IMR-90 (cell line): ENCODE measurements around the gene RAET1G. TPM values are rescaled to one million over a fixed set of nuclear protein-coding genes. Genes with fewer than 3 reads are reported as not detected.

ENCODE experiments used
- ATAC-seq: fragments of 200-7000 bp; cut with Tn5 transposase; 2 replicates; pipeline ENCODE4 v1.9.1; 2020; ENCODE audit warnings: low read depth, mild to moderate bottlenecking, moderate library complexity
- BruUV-seq: library from RNA; stranded (reverse); fragments of 400-500 nt; replicated peaks from 2 replicates; lab custom pipeline; 2021; lab: Mats Ljungman, UMichigan
- CTCF ChIA-PET: fragments of 300-600 bp; formaldehyde crosslinking; extraction: SDS; loops from one replicate; lab custom pipeline; 2021; ENCODE audit warnings: antibody characterized with exemption; lab: Yijun Ruan, JAX
- POLR2A ChIA-PET: fragments of 300-600 bp; sonication (Branson Sonifier 250); formaldehyde crosslinking; loops from one replicate; lab custom pipeline; 2022; ENCODE audit warnings: antibody characterized with exemption; ENCODE audit not compliant: unreplicated experiment; lab: Charles Lee
- DNase-seq: peaks from one replicate; pipeline ENCODE4 v3.0.0; 2013
- H2AFZ ChIP-seq: replicated peaks from 2 replicates; pipeline ENCODE3; 2013; ENCODE audit warnings: low read length, mild to moderate bottlenecking; ENCODE audit not compliant: poor library complexity
- H2AK5ac ChIP-seq: 2 replicates; pipeline ENCODE4 v1.6.1; 2013; ENCODE audit warnings: low read depth, low read length, inconsistent platforms
- H2AK9ac ChIP-seq: replicated peaks from 2 replicates; pipeline ENCODE3; 2013; ENCODE audit warnings: mild to moderate bottlenecking, low read depth, low read length, moderate library complexity; ENCODE audit not compliant: poor library complexity
- H2BK120ac ChIP-seq: 2 replicates; pipeline ENCODE4 v1.6.1; 2013; ENCODE audit warnings: low read depth, low read length, inconsistent platforms
- H2BK15ac ChIP-seq: 3 replicates; pipeline ENCODE4 v1.6.1; 2013; ENCODE audit warnings: low read depth, low read length, inconsistent platforms
- H2BK20ac ChIP-seq: 2 replicates; pipeline ENCODE4 v1.6.1; 2013; ENCODE audit warnings: low read depth, mild to moderate bottlenecking, inconsistent platforms, low read length, moderate library complexity
- H2BK5ac ChIP-seq: 2 replicates; pipeline ENCODE4 v1.6.1; 2013; ENCODE audit warnings: mild to moderate bottlenecking, low read depth, low read length, inconsistent platforms; ENCODE audit not compliant: poor library complexity, severe bottlenecking
- H3K14ac ChIP-seq: replicated peaks from 2 replicates; pipeline ENCODE4 v1.6.1; 2013; ENCODE audit warnings: low read depth, low read length, inconsistent platforms
- H3K18ac ChIP-seq: 2 replicates; pipeline ENCODE4 v1.6.1; 2013; ENCODE audit warnings: low read depth, low read length, control low read depth
- H3K23ac ChIP-seq: 2 replicates; pipeline ENCODE4 v1.6.1; 2013; ENCODE audit warnings: low read depth, low read length, inconsistent platforms
- H3K27ac ChIP-seq: 2 replicates; pipeline ENCODE4 v1.5.1; 2013; ENCODE audit warnings: mild to moderate bottlenecking, control low read depth, low read length; ENCODE audit not compliant: insufficient read depth
- H3K27me3 ChIP-seq: 2 replicates; pipeline ENCODE4 v1.6.1; 2013; ENCODE audit warnings: low read length; ENCODE audit not compliant: control insufficient read depth, insufficient read depth
- H3K36me3 ChIP-seq: 2 replicates; pipeline ENCODE4 v1.6.1; 2013; ENCODE audit warnings: low read length, mixed read lengths; ENCODE audit not compliant: control insufficient read depth, insufficient read depth
- H3K4ac ChIP-seq: 2 replicates; pipeline ENCODE4 v1.6.1; 2013; ENCODE audit warnings: low read depth, low read length, inconsistent platforms
- H3K4me1 ChIP-seq: 2 replicates; pipeline ENCODE4 v1.6.1; 2013; ENCODE audit warnings: low read length, mixed read lengths; ENCODE audit not compliant: control insufficient read depth, insufficient read depth
- H3K4me2 ChIP-seq: 2 replicates; pipeline ENCODE4 v1.6.1; 2013; ENCODE audit warnings: low read depth, mild to moderate bottlenecking, control low read depth, low read length, moderate library complexity
- H3K4me3 ChIP-seq: 2 replicates; pipeline ENCODE4 v1.5.1; 2013; ENCODE audit warnings: low read depth, mild to moderate bottlenecking, control low read depth, low read length, moderate library complexity; ENCODE audit not compliant: insufficient read depth
- H3K56ac ChIP-seq: 2 replicates; pipeline ENCODE4 v1.6.1; 2013; ENCODE audit warnings: low read length, inconsistent platforms; ENCODE audit not compliant: insufficient read depth; ENCODE audit errors: extremely low read depth
- H3K79me1 ChIP-seq, 2 experiments: 2 replicates each; pipeline ENCODE4 v1.6.1; 2013; ENCODE audit warnings: low read length in 2 of 2, inconsistent platforms in 1 of 2, low read depth in 1 of 2
- H3K9ac ChIP-seq: 2 replicates; pipeline ENCODE4 v1.6.1; 2013; ENCODE audit warnings: low read depth, low read length, control low read depth
- H3K9me1 ChIP-seq: 2 replicates; pipeline ENCODE4 v1.6.1; 2013; ENCODE audit warnings: low read length, inconsistent platforms; ENCODE audit not compliant: insufficient read depth
- H3K9me3 ChIP-seq: 2 replicates; pipeline ENCODE4 v1.6.1; 2013; ENCODE audit warnings: low read length; ENCODE audit not compliant: control insufficient read depth, insufficient read depth
- H4K20me1 ChIP-seq: 2 replicates; pipeline ENCODE4 v1.6.1; 2013; ENCODE audit warnings: low read length, inconsistent platforms; ENCODE audit not compliant: insufficient read depth
- H4K5ac ChIP-seq: 2 replicates; pipeline ENCODE4 v1.6.1; 2013; ENCODE audit warnings: mild to moderate bottlenecking, low read depth, low read length, control low read depth
- H4K8ac ChIP-seq, 2 experiments: 2 replicates each; pipeline ENCODE4 v1.6.1; 2013; ENCODE audit warnings: low read depth in 2 of 2, low read length in 2 of 2, control low read depth in 1 of 2, inconsistent platforms in 1 of 2
- H4K91ac ChIP-seq: 2 replicates; pipeline ENCODE4 v1.6.1; 2013; ENCODE audit warnings: low read depth, low read length, inconsistent platforms; ENCODE audit not compliant: insufficient read depth
- CHD1 ChIP-seq: IDR thresholded peaks from 2 replicates; pipeline ENCODE4 v1.6.1; 2012; ENCODE audit warnings: low read depth, low read length, improper control_type of control experiment
- CTCF ChIP-seq: conservative IDR thresholded peaks from 2 replicates; pipeline ENCODE4 v1.5.1; 2012; ENCODE audit warnings: mild to moderate bottlenecking, low read depth, low read length, improper control_type of control experiment
- ELK1 ChIP-seq: fragments of 150-350 bp; IDR thresholded peaks from 2 replicates; pipeline ENCODE4 v1.6.1; 2016; ENCODE audit warnings: low read depth, mild to moderate bottlenecking, low read length, moderate library complexity, borderline replicate concordance
- FOS ChIP-seq: fragments of 150-350 bp; IDR thresholded peaks from 2 replicates; pipeline ENCODE4 v1.6.1; 2016; ENCODE audit warnings: low read depth, low read length
- MAFK ChIP-seq: IDR thresholded peaks from 2 replicates; pipeline ENCODE4 v1.6.1; 2012; ENCODE audit warnings: low read depth, low read length, improper control_type of control experiment
- MAZ ChIP-seq: IDR thresholded peaks from 2 replicates; pipeline ENCODE4 v1.6.1; 2012; ENCODE audit warnings: low read depth, mild to moderate bottlenecking, low read length, improper control_type of control experiment, moderate library complexity, borderline replicate concordance
- MXI1 ChIP-seq: IDR thresholded peaks from 2 replicates; pipeline ENCODE4 v1.6.1; 2012; ENCODE audit warnings: low read depth, mild to moderate bottlenecking, low read length, moderate library complexity, borderline replicate concordance
- NFE2L2 ChIP-seq: fragments of 150-350 bp; IDR thresholded peaks from 2 replicates; pipeline ENCODE4 v1.6.1; 2016; ENCODE audit warnings: low read depth, mild to moderate bottlenecking, low read length
- POLR2A ChIP-seq: IDR thresholded peaks from 2 replicates; pipeline ENCODE4 v1.6.1; 2012; ENCODE audit warnings: mild to moderate bottlenecking, low read depth, low read length
- RFX5 ChIP-seq: IDR thresholded peaks from 2 replicates; pipeline ENCODE4 v1.8.0; 2012; ENCODE audit warnings: low read depth, mild to moderate bottlenecking, low read length, moderate library complexity
- SMC3 ChIP-seq: fragments of 150-350 bp; IDR thresholded peaks from 2 replicates; pipeline ENCODE4 v1.6.1; 2016; ENCODE audit warnings: low read depth, mild to moderate bottlenecking, antibody characterized with exemption, low read length, moderate library complexity
- WGBS, 2 experiments: methylation state at CpG; one replicate each; pipeline versions ENCODE4 v1.1.5 to v1.1.7; 2013; ENCODE audit warnings: missing lambda C conversion rate in 2 of 2; ENCODE audit not compliant: insufficient read length in 1 of 2; ENCODE audit errors: extremely low coverage in 2 of 2; 5-methylcytosine and 5-hydroxymethylcytosine counted together
- dilution Hi-C: fragments of 300-500 bp; cut with HindIII; formaldehyde crosslinking; loops from one replicate; pipeline ENCODE4 v1.14.3; 2018; ENCODE audit warnings: low sequenced_read_pairs; ENCODE audit not compliant: unreplicated experiment
- in situ Hi-C: fragments of 300-500 bp; cut with MboI; formaldehyde crosslinking; loops from 3 replicates; pipeline ENCODE4 v1.14.3; 2019; ENCODE audit warnings: low sequenced_read_pairs, inconsistent platforms, mixed read lengths
- intact Hi-C: fragments of 100-400 bp; cut with micrococcal nuclease; formaldehyde crosslinking; loops from 2 replicates; pipeline ENCODE4 v1.10.0; 2022
- polyA plus RNA-seq, 3 experiments: library from polyadenylated mRNA; depleted of rRNA; stranded (reverse); fragments of >200 nt; gene quantifications; 2 replicates each; pipeline ENCODE4 v1.2.3, GENCODE V29; 2012; ENCODE audit warnings: low replicate concordance in 1 of 3
- total RNA-seq: library from RNA; depleted of rRNA; stranded (reverse); fragments of >200 nt; gene quantifications from 2 replicates; pipeline ENCODE4 v1.2.3, GENCODE V29; 2012

The RAET1G gene
- total and polyA plus RNA-seq, 2 of the 4 experiments (the other 2 are of a cell fraction) = 1.3 to 4.2 TPM

DNA sequence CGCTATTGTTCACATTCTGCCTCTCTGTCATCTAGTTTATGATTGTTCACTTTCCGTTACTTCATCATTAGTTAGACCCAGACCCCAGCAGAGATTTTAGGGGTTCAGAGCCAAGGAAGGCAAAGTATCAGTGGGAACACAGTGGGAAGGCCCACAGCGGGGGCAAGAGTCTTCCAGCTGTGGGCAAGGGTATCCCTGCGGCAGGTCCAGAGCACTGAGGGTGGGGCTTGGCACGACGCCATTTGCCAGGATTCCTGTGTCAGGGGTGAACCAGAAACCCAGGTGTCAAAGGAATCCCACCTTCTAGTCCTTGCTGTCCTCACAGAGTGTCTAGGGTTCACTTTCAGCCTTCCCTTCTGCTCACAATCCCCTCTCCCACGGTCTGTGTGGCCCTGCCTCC, 38.3 kb downstream of the RAET1G start:
- H3K4ac ChIP-seq = no peak overlapping the region
- WGBS, 2 experiments = 79% methylated on average over 4 of the region's 7 CpGs; no CpG with 5 or more reads in 1 of the 2 experiments
- H3K14ac ChIP-seq = no peak overlapping the region
- no peak overlapping the region for H2BK15ac ChIP-seq
- H4K20me1 ChIP-seq = no peaks in the 10 kb centered on the region
- dilution Hi-C loops = no loop called here
- no peak overlapping the region for H2BK5ac ChIP-seq
- no peak overlapping the region for H3K56ac ChIP-seq
- H3K9ac ChIP-seq = no peak overlapping the region
- H2BK20ac ChIP-seq = no peak overlapping the region
- H3K4me3 ChIP-seq = no peak overlapping the region
- no TSS peak for BruUV-seq
- peaks cover 12% of the 10 kb centered on the region for H3K4me1 ChIP-seq
- H4K5ac ChIP-seq = no peak overlapping the region
- H2AK5ac ChIP-seq = no peak overlapping the region
- H3K4me2 ChIP-seq = no peak overlapping the region; the same call in 1 of the 2 replicates
- H3K9me1 ChIP-seq = peaks cover 2% of the 10 kb centered on the region; the same call in 1 of the 2 replicates
- POLR2A ChIA-PET = no interaction called here
- ATAC-seq (no peak), DNase-seq (no peak)
- no peak overlapping the region for H3K27ac ChIP-seq
- H3K9me3 ChIP-seq = no peaks in the 10 kb centered on the region
- peaks cover 14% of the 10 kb centered on the region for H3K27me3 ChIP-seq
- no peaks in the 10 kb centered on the region for H3K79me1 ChIP-seq
- H2BK120ac ChIP-seq = no peak overlapping the region
- no peak overlapping the region for H4K91ac ChIP-seq
- CTCF ChIA-PET = no interaction called here
- H4K8ac ChIP-seq = no peak overlapping the region
- H3K23ac ChIP-seq = no peak overlapping the region
- TF ChIP-seq NFE2L2 (no peak), SMC3 (no peak), FOS (no peak), MAFK (no peak), ELK1 (no peak), CTCF (no peak), RFX5 (no peak), MAZ (no peak), POLR2A (no peak), CHD1 (no peak), MXI1 (no peak)
- peak overlapping the region; percentile 78 for H2AFZ ChIP-seq
- H3K18ac ChIP-seq = no peak overlapping the region
- H3K36me3 ChIP-seq = no peaks in the 10 kb centered on the region
- intact Hi-C loops = no loop called here
- in situ Hi-C loops = no loop called here
- peak overlapping the region; percentile 84 for H2AK9ac ChIP-seq
